Activated CD8-positive, alpha-beta T cell treated with anti-CD3 and anti-CD28 coated beads for 36 hours (primary cell): ENCODE results near the gene DUSP6. TPM values are rescaled to one million over a fixed set of nuclear protein-coding genes. Genes with fewer than 3 reads are reported as not detected.

Source experiments
- ATAC-seq: fragments of 200-7000 bp; cut with Tn5 transposase; one replicate; pipeline ENCODE4 v1.10.0; 2021; ENCODE audit warnings: mild to moderate bottlenecking, moderate library complexity
- CTCF ChIA-PET: fragments of 350-600 bp; sonication (Branson Sonifier 250); formaldehyde crosslinking; loops from one replicate; lab custom pipeline; 2021; ENCODE audit warnings: antibody characterized with exemption; lab: Charles Lee
- POLR2A ChIA-PET: fragments of 350-600 bp; sonication (Branson Sonifier 250); formaldehyde crosslinking; loops from one replicate; lab custom pipeline; 2021; ENCODE audit warnings: antibody characterized with exemption; lab: Charles Lee
- DNase-seq: peaks from one replicate; pipeline ENCODE4 v3.0.0-alpha.2; 2020
- H3K27ac Mint-ChIP-seq: one replicate; pipeline ENCODE4 v1.8.0; 2021; ENCODE audit warnings: mild to moderate bottlenecking, mixed read lengths
- H3K27me3 Mint-ChIP-seq: one replicate; pipeline ENCODE4 v1.8.0; 2021; ENCODE audit warnings: mixed read lengths
- H3K36me3 Mint-ChIP-seq: one replicate; pipeline ENCODE4 v1.8.0; 2021; ENCODE audit warnings: low read depth, mixed read lengths
- H3K4me1 Mint-ChIP-seq: one replicate; pipeline ENCODE4 v1.8.0; 2021; ENCODE audit warnings: low read depth, mixed read lengths
- H3K4me3 Mint-ChIP-seq: one replicate; pipeline ENCODE4 v1.8.0; 2021; ENCODE audit warnings: mild to moderate bottlenecking, moderate library complexity, mixed read lengths
- H3K9me3 Mint-ChIP-seq: one replicate; pipeline ENCODE4 v1.8.0; 2021; ENCODE audit warnings: mixed read lengths
- CTCF ChIP-seq: fragments of 200-600 bp; IDR thresholded peaks from one replicate; pipeline ENCODE4 v1.8.0; 2022; ENCODE audit warnings: antibody characterized with exemption, mild to moderate bottlenecking
- intact Hi-C: fragments of 100-400 bp; cut with micrococcal nuclease; formaldehyde crosslinking; loops from one replicate; pipeline ENCODE4 v1.10.0; 2022
- total RNA-seq, 2 experiments: library from RNA; stranded (reverse); gene quantifications; one replicate each; pipeline ENCODE4 v1.2.3, GENCODE V29; 2021

Gene DUSP6
- total RNA-seq, 2 experiments from 2014 or later: 15.3 to 16.6 TPM

- H3K27ac Mint-ChIP-seq: no peak overlapping the region
- ATAC-seq (no peak), DNase-seq (no peak)
- CTCF ChIA-PET: no interaction called here
- H3K4me3 Mint-ChIP-seq: no peak overlapping the region
- no peaks in the 10 kb centered on the region for H3K9me3 Mint-ChIP-seq
- no peaks in the 10 kb centered on the region for H3K27me3 Mint-ChIP-seq
- intact Hi-C loops: no loop called here
- TF ChIP-seq CTCF: no peak
- H3K36me3 Mint-ChIP-seq: no peaks in the 10 kb centered on the region
- H3K4me1 Mint-ChIP-seq: peaks cover 3% of the 10 kb centered on the region
- POLR2A ChIA-PET: no interaction called here
These were observed 31.1 kb upstream of the DUSP6 start for GRCh38 chr12:89383235-89384049.

GRCh38 chr12:89382328-89382727 lies 30.0 kb upstream of the DUSP6 start:
- Mint-ChIP-seq H3K4me3 (no peak overlapping the region), H3K4me1 (peaks cover 3% of the 10 kb centered on the region), H3K27ac (no peak overlapping the region), H3K9me3 (no peaks in the 10 kb centered on the region), H3K36me3 (no peaks in the 10 kb centered on the region), H3K27me3 (no peaks in the 10 kb centered on the region)
- CTCF ChIA-PET: interaction anchor here (0.9 kb wide), 1 partner anchor 80 kb away, joined by 4 read pairs; no protein-coding TSS in a partner anchor
- ATAC-seq (no peak), DNase-seq (no peak)
- TF ChIP-seq CTCF: no peak
- POLR2A ChIA-PET: no interaction called here
- intact Hi-C loops: no loop called here

GRCh38 chr12:89379839-89380467 lies 27.7 kb upstream of the DUSP6 start:
- ChIA-PET CTCF (interaction anchor here (1.1 kb wide), 1 partner anchor 362 kb away, joined by 3 read pairs; no protein-coding TSS in a partner anchor), POLR2A (no interaction called here)
- Mint-ChIP-seq H3K36me3 (no peaks in the 10 kb centered on the region), H3K27ac (no peak overlapping the region), H3K4me1 (peaks cover 16% of the 10 kb centered on the region), H3K9me3 (no peaks in the 10 kb centered on the region), H3K4me3 (no peak overlapping the region), H3K27me3 (no peaks in the 10 kb centered on the region)
- DNase-seq (no peak), ATAC-seq (no peak)
- TF ChIP-seq CTCF: no peak
- intact Hi-C loops: no loop called here

- Mint-ChIP-seq H3K4me3 (no peak overlapping the region), H3K27ac (no peak overlapping the region), H3K9me3 (no peaks in the 10 kb centered on the region), H3K4me1 (peaks cover 14% of the 10 kb centered on the region), H3K27me3 (no peaks in the 10 kb centered on the region), H3K36me3 (no peaks in the 10 kb centered on the region)
- POLR2A ChIA-PET: no interaction called here
- DNase-seq (no peak), ATAC-seq (no peak)
- TF ChIP-seq CTCF: no peak
- intact Hi-C loops: no loop called here
- CTCF ChIA-PET: interaction anchor here (0.9 to 1.1 kb wide), 2 partner anchors 133 to 362 kb away, joined by 3 read pairs; no protein-coding TSS in a partner anchor
These were observed 27.0 kb upstream of the DUSP6 start for GRCh38 chr12:89379148-89379838.
